GM20000 (cell line): Measurements from ENCODE around the gene MED12L.

Experiments
- DNase-seq: peaks from one replicate; pipeline ENCODE4 v3.0.0; 2012; ENCODE audit warnings: low spot score
- CTCF ChIP-seq: IDR thresholded peaks from 2 replicates; pipeline ENCODE4 v1.5.1; 2012; ENCODE audit warnings: mild to moderate bottlenecking, control low read depth; ENCODE audit errors: extremely low read depth, missing control alignments

MED12L gene

DNA sequence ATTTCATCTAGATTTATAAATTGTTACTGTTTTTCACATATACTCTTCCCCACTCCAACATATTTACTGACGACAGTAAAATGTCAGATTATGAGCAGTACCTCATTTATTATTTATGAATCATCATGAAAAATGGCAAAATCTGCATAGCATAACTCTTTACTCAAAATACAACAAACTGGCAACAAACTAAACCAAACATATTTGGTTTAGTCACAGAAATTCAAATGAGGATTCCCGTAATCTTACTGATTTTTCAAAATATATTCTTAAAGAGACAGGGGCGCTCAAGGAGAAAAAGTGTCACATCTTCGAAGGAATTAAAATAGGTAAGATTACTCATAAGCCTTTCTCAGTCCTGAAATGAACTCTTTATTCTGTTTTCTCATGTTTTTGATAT is 234.2 kb downstream of the MED12L start:
- no peak for DNase-seq
- no peak for TF ChIP-seq CTCF

GRCh38 chr3:151320131-151320530 is 234.7 kb downstream of the MED12L start:
- no peak for DNase-seq
- no peak for TF ChIP-seq CTCF

- no peak for TF ChIP-seq CTCF
- no peak for DNase-seq
Observed at GRCh38 chr3:151321526-151321925, 236.1 kb downstream of the MED12L start.

DNA sequence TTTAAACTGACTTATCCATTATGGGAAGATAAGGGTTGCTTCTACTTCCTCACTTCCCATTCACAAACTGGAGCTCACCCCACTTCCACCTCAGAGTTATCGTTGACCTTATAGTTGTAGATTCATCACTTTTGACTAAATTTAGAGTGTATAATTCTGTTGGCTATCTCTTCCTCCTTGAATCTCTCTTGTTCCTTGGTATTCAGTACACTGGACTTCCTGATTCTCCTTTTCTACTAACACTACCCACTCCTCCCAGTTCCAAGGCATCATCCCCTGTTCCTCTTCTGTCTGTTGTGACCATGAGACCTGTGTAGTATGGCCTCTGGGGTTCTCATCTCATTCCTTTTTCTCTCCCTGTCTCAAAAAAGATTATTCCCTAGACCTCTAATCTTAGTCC is 237.0 kb downstream of the MED12L start:
- DNase-seq, result no peak
- TF ChIP-seq CTCF, result no peak

DNA sequence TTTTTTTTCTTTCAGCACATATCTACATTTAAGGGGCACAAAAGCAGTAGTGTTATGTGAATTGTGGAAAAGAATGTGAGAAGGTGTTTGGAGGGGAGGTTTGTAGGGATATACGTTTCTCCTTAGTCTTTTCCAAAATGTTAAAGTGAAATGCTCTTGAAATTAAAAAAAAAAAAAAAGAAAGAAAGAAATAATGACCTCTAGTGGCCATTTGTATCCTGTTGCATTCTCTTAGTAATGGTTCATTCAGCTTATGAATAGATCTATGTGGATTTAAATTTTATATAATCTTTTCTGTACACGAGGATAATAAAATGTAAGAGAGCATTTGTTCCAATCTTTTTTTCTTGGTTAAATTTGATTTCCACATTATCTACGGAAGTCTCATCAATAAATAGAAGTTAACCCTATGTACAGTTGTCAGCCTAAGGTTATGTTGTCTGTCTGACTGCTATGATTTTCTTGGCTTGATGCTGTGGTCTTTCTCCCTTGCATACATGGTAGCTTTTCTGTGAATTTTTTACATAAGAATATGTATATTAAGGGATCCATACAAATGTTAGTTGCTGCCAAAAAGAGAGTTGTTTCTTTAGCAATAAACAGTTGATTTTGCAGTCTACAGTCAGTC is 242.2 kb downstream of the MED12L start:
- peak; percentile 16 for DNase-seq
- TF ChIP-seq CTCF, result no peak

DNA sequence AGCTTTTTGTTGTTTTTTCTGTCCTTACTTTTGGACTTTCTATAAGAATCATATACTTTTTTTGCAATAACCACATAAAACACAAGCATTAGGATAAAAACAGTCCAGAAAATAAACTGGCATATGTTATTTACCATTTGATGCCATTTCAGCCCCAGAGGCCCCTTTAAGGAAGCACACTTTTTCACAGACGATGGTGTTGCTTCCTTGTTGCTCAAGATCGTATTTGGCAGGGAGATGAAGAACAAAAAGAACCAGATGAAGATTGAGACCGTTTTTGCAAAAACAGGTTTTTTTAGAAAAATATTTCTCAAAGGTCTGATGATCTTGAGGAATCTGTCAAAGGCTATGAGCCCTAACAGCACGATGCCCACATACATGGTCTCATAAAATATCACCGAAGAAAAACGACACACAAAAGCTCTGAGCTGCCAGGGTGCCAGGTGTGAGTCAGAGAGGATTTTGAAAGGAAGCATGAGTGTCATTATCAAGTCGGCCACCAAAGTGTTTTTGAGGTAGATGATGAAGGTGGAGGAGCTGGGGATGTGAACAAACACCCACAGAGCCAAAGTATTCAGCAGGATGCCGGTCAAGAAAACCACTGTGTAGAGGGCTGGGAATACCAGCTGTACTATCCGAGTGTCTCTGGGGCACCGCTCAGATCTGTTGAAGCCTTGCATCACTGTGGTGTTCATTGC is 243.0 kb downstream of the MED12L start:
- DNase-seq, result no peak
- no peak for TF ChIP-seq CTCF

DNA sequence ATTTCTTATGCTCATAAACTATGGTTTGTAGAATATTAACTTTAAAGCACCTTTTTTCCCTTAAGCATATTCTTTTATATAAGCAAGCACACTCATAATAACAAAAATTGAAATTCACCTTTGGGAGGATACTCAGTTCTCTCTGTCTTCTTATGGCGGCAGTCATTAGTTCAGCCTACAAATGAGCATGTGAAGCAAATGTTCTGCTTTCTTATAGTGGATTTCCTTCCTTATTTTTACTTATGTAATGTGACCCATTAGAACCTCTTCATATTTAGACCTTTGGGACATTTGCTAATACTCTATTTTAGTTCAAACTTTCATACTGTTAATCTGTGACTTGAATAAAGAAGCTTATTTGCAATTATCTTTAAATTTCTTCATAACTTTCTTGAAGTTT is 243.9 kb downstream of the MED12L start, which contains the start of gene P2RY13:
TSS of gene P2RY13 (minus strand) at position 187 of the 400 bp plus-strand sequence. CDS start at position 166, 21 bp downstream.
- no peak for TF ChIP-seq CTCF
- DNase-seq, result no peak
